Peyer's patch (tissue), 4 donors: ENCODE measurements around the gene ZCWPW2. TPM values are rescaled to one million over a fixed set of nuclear protein-coding genes. Genes with fewer than 3 reads are reported as not detected.

Source experiments
- DNase-seq, 3 donors: peaks; one replicate each; pipeline ENCODE4 v3.0.0-alpha.2; 2017 to 2019
- H3K27ac ChIP-seq, 4 donors: fragments of 200-600 bp; sonication (generic); one replicate each; pipeline ENCODE4 v1.5.1; 2016 to 2019
- H3K27me3 ChIP-seq, 2 donors: fragments of 200-600 bp; sonication (generic); one replicate each; pipeline ENCODE4 v1.5.1; 2019
- H3K36me3 ChIP-seq, 3 donors: fragments of 200-600 bp; sonication (generic); one replicate each; pipeline ENCODE4 v1.5.1; 2016 to 2019
- H3K4me1 ChIP-seq, 4 donors: fragments of 200-600 bp; sonication (generic); one replicate each; pipeline ENCODE4 v1.5.1; 2016 to 2019
- H3K4me3 ChIP-seq, 4 donors: fragments of 200-600 bp; sonication (generic); 1 replicate in 3 of 4; 2 replicates in 1 of 4; pipeline ENCODE4 v1.5.1; 2016 to 2019; ENCODE audit warnings: mild to moderate bottlenecking in 1 of 4
- H3K9me3 ChIP-seq, 4 donors: fragments of 200-600 bp; sonication (generic); one replicate each; pipeline ENCODE4 v1.5.1; 2016 to 2019; ENCODE audit warnings: mild to moderate bottlenecking in 1 of 4
- CTCF ChIP-seq, 6 experiments: fragments of 450-650 bp in 4 of 6; fragments of 200-600 bp in 2 of 6; sonication (generic) in 1 of 6; IDR thresholded peaks; one replicate each; pipeline ENCODE4 v1.5.1; 2017 to 2019; ENCODE audit warnings: antibody characterized with exemption in 6 of 6, mild to moderate bottlenecking in 3 of 6, moderate library complexity in 1 of 6
- POLR2A ChIP-seq, 2 donors: fragments of 450-650 bp; IDR thresholded peaks; one replicate each; pipeline ENCODE4 v1.5.1; 2017; ENCODE audit warnings: antibody characterized with exemption in 2 of 2, mild to moderate bottlenecking in 2 of 2, moderate library complexity in 2 of 2
- total RNA-seq, 4 donors: library from RNA; depleted of rRNA; stranded (reverse); fragments of >200 nt; gene quantifications; one replicate each; pipeline ENCODE4 v1.1.0, GENCODE V29; 2016

The ZCWPW2 gene
- total RNA-seq, 4 donors from 2014 or later: not detected

GRCh38 chr3:28502397-28502937 is 153.9 kb downstream of the ZCWPW2 start:
- DNase-seq: no peak
- no peak overlapping the region for H3K4me3 ChIP-seq
- no peaks in the 10 kb centered on the region for H3K4me1 ChIP-seq
- no peaks in the 10 kb centered on the region for H3K9me3 ChIP-seq
- no peaks in the 10 kb centered on the region for H3K27me3 ChIP-seq
- no peak overlapping the region for H3K27ac ChIP-seq
- TF ChIP-seq POLR2A (IDR thresholded peaks at IDR 0.05) (no peak), CTCF (IDR thresholded peaks at IDR 0.05) (no peak)
- no peaks in the 10 kb centered on the region for H3K36me3 ChIP-seq

GRCh38 chr3:28504976-28505375 is 156.5 kb downstream of the ZCWPW2 start:
- no peak overlapping the region for H3K4me3 ChIP-seq
- no peak for DNase-seq
- no peak for TF ChIP-seq POLR2A (IDR thresholded peaks at IDR 0.05)
- TF ChIP-seq CTCF (IDR thresholded peaks at IDR 0.05): no peak

GRCh38 chr3:28521663-28522062 is 173.1 kb downstream of the ZCWPW2 start:
- Histone ChIP-seq H3K27me3 (no peaks in the 10 kb centered on the region), H3K4me1 (no peaks in the 10 kb centered on the region), H3K9me3 (no peaks in the 10 kb centered on the region), H3K4me3 (no peak overlapping the region), H3K36me3 (no peaks in the 10 kb centered on the region), H3K27ac (no peak overlapping the region)
- TF ChIP-seq CTCF (IDR thresholded peaks at IDR 0.05) (no peak), POLR2A (IDR thresholded peaks at IDR 0.05) (no peak)
- no peak for DNase-seq

More at GRCh38 chr3:28504976-28505375, 156.5 kb downstream of the ZCWPW2 start:
- no peaks in the 10 kb centered on the region for H3K4me1 ChIP-seq
- H3K9me3 ChIP-seq: no peaks in the 10 kb centered on the region
- no peaks in the 10 kb centered on the region for H3K27me3 ChIP-seq
- no peaks in the 10 kb centered on the region for H3K36me3 ChIP-seq
- H3K27ac ChIP-seq: no peak overlapping the region

GRCh38 chr3:28542351-28542750 is 193.8 kb downstream of the ZCWPW2 start:
- no peak for TF ChIP-seq POLR2A (IDR thresholded peaks at IDR 0.05)
- peaks cover 0 to 13% (median 0%) of the 10 kb centered on the region in 4 donors for H3K9me3 ChIP-seq
- no peak overlapping the region for H3K4me3 ChIP-seq

GRCh38 chr3:28544236-28544635 is 195.7 kb downstream of the ZCWPW2 start:
- DNase-seq: no peak
- Histone ChIP-seq H3K36me3 (no peaks in the 10 kb centered on the region), H3K9me3 (peaks cover 0 to 13% (median 0%) of the 10 kb centered on the region in 4 donors), H3K27ac (no peak overlapping the region), H3K4me1 (no peaks in the 10 kb centered on the region), H3K27me3 (no peaks in the 10 kb centered on the region), H3K4me3 (no peak overlapping the region)
- no peak for TF ChIP-seq CTCF (IDR thresholded peaks at IDR 0.05)
- no peak for TF ChIP-seq POLR2A (IDR thresholded peaks at IDR 0.05)

More at GRCh38 chr3:28542351-28542750, 193.8 kb downstream of the ZCWPW2 start:
- no peaks in the 10 kb centered on the region for H3K4me1 ChIP-seq
- H3K27ac ChIP-seq: no peak overlapping the region
- no peaks in the 10 kb centered on the region for H3K27me3 ChIP-seq
- no peaks in the 10 kb centered on the region for H3K36me3 ChIP-seq
- no peak for DNase-seq

GRCh38 chr3:28544831-28545230 is 196.3 kb downstream of the ZCWPW2 start:
- no peaks in the 10 kb centered on the region for H3K36me3 ChIP-seq
- H3K27me3 ChIP-seq: no peaks in the 10 kb centered on the region
- no peaks in the 10 kb centered on the region for H3K4me1 ChIP-seq
- H3K27ac ChIP-seq: no peak overlapping the region
- no peak for DNase-seq
- H3K4me3 ChIP-seq: no peak overlapping the region
- no peak for TF ChIP-seq POLR2A (IDR thresholded peaks at IDR 0.05)
- no peak for TF ChIP-seq CTCF (IDR thresholded peaks at IDR 0.05)
- H3K9me3 ChIP-seq: peaks cover 0 to 13% (median 0%) of the 10 kb centered on the region in 4 donors
